ENCODE results near the gene LGR4.
"Not testable (repeated sequence)": the region's sequence is repeated elsewhere in the genome, so short reads cannot be mapped to it uniquely, and the experiment has no call there.

Gene LGR4

GRCh38 chr11:27334764-27335163 lies 137.8 kb downstream of the LGR4 start:
- DNase-seq: not testable (repeated sequence)

GRCh38 chr11:27331981-27332380 lies 140.6 kb downstream of the LGR4 start:
- no peak for DNase-seq

GRCh38 chr11:27330633-27331270 lies 141.8 kb downstream of the LGR4 start:
- DNase-seq: no peak

GRCh38 chr11:27329867-27330632 lies 142.5 kb downstream of the LGR4 start:
- DNase-seq: no peak

GRCh38 chr11:27328614-27329013 lies 144.0 kb downstream of the LGR4 start:
- no peak for DNase-seq

GRCh38 chr11:27327064-27327463 lies 145.5 kb downstream of the LGR4 start:
- not testable (repeated sequence) for DNase-seq

GRCh38 chr11:27322196-27322595 lies 150.4 kb downstream of the LGR4 start:
- DNase-seq: not testable (repeated sequence)

- DNase-seq: not testable (repeated sequence)
These were observed 151.2 kb downstream of the LGR4 start for GRCh38 chr11:27321340-27321739.

- no peak for DNase-seq
These were observed 153.5 kb downstream of the LGR4 start for GRCh38 chr11:27319072-27319471.

- DNase-seq: no peak
These were observed 154.8 kb downstream of the LGR4 start for GRCh38 chr11:27317751-27318150.
